Activated T-helper 1 cell treated with anti-CD3 and anti-CD28 coated beads, Interleukin-12 subunit alpha, Interleukin-12 subunit beta, Interleukin-2, Interleukin-4 antibody, amounts not matched to agents 30 ng/mL and 10 ng/mL and 1 ng/mL, durations not matched to agents 14 hours and 24 hours and 36 hours (primary cell): Measurements from ENCODE around the gene MMP2. TPM values are rescaled to one million over a fixed set of nuclear protein-coding genes. Genes with fewer than 3 reads are reported as not detected.

Source experiments
- DNase-seq: peaks from one replicate; pipeline ENCODE4 v3.0.0; 2021; ENCODE audit warnings: low spot score
- H3K27ac Mint-ChIP-seq: one replicate; pipeline ENCODE4 v1.8.0; 2021; ENCODE audit warnings: mild to moderate bottlenecking, mixed read lengths
- H3K27me3 Mint-ChIP-seq: one replicate; pipeline ENCODE4 v1.8.0; 2022; ENCODE audit warnings: mild to moderate bottlenecking, moderate library complexity, mixed read lengths; ENCODE audit not compliant: insufficient read depth
- H3K36me3 Mint-ChIP-seq: one replicate; pipeline ENCODE4 v1.8.0; 2021; ENCODE audit warnings: low read depth, mixed read lengths
- H3K4me1 Mint-ChIP-seq: one replicate; pipeline ENCODE4 v1.8.0; 2021; ENCODE audit warnings: low read depth, mixed read lengths
- H3K4me3 Mint-ChIP-seq: one replicate; pipeline ENCODE4 v1.8.0; 2021; ENCODE audit warnings: mild to moderate bottlenecking, moderate library complexity, mixed read lengths
- H3K9me3 Mint-ChIP-seq: one replicate; pipeline ENCODE4 v1.8.0; 2021; ENCODE audit warnings: mixed read lengths
- intact Hi-C: fragments of 100-400 bp; cut with micrococcal nuclease; formaldehyde crosslinking; loops from one replicate; pipeline ENCODE4 v1.15.1; 2024
- total RNA-seq: library from RNA; stranded (reverse); gene quantifications from 2 replicates; pipeline ENCODE4 v1.2.3, GENCODE V29; 2022

MMP2 gene
- total RNA-seq, 1 donor from 2014 or later = not detected

GRCh38 chr16:55489956-55490265 is 10.9 kb downstream of the MMP2 start:
- no peak overlapping the region for H3K27ac Mint-ChIP-seq
- no peak for DNase-seq
- no peaks in the 10 kb centered on the region for H3K27me3 Mint-ChIP-seq
- no peaks in the 10 kb centered on the region for H3K9me3 Mint-ChIP-seq
- no peaks in the 10 kb centered on the region for H3K4me1 Mint-ChIP-seq
- H3K36me3 Mint-ChIP-seq = no peaks in the 10 kb centered on the region
- intact Hi-C loops = no loop called here
- no peak overlapping the region for H3K4me3 Mint-ChIP-seq

GRCh38 chr16:55490301-55490700 is 11.3 kb downstream of the MMP2 start:
- H3K4me3 Mint-ChIP-seq = no peak overlapping the region
- H3K36me3 Mint-ChIP-seq = no peaks in the 10 kb centered on the region
- no peaks in the 10 kb centered on the region for H3K9me3 Mint-ChIP-seq
- no peak overlapping the region for H3K27ac Mint-ChIP-seq
- H3K4me1 Mint-ChIP-seq = no peaks in the 10 kb centered on the region
- H3K27me3 Mint-ChIP-seq = no peaks in the 10 kb centered on the region
- no peak for DNase-seq
- intact Hi-C loops = no loop called here

- H3K9me3 Mint-ChIP-seq = no peaks in the 10 kb centered on the region
- no peaks in the 10 kb centered on the region for H3K36me3 Mint-ChIP-seq
- intact Hi-C loops = no loop called here
- H3K27ac Mint-ChIP-seq = no peak overlapping the region
- H3K4me1 Mint-ChIP-seq = no peaks in the 10 kb centered on the region
- peaks cover 2% of the 10 kb centered on the region for H3K27me3 Mint-ChIP-seq
- no peak overlapping the region for H3K4me3 Mint-ChIP-seq
- DNase-seq = no peak
Measured at GRCh38 chr16:55491691-55492090, 12.7 kb downstream of the MMP2 start.

GRCh38 chr16:55492756-55493380 is 13.9 kb downstream of the MMP2 start:
- intact Hi-C loops = no loop called here
- H3K4me3 Mint-ChIP-seq = no peak overlapping the region
- H3K4me1 Mint-ChIP-seq = no peaks in the 10 kb centered on the region
- no peaks in the 10 kb centered on the region for H3K9me3 Mint-ChIP-seq
- H3K36me3 Mint-ChIP-seq = no peaks in the 10 kb centered on the region
- no peak overlapping the region for H3K27ac Mint-ChIP-seq
- H3K27me3 Mint-ChIP-seq = peaks cover 2% of the 10 kb centered on the region
- DNase-seq = no peak

- DNase-seq = no peak
- Mint-ChIP-seq H3K9me3 (no peaks in the 10 kb centered on the region), H3K4me3 (no peak overlapping the region), H3K4me1 (peaks cover 10% of the 10 kb centered on the region), H3K36me3 (no peaks in the 10 kb centered on the region), H3K27ac (no peak overlapping the region), H3K27me3 (peaks cover 2% of the 10 kb centered on the region)
- intact Hi-C loops = no loop called here
Measured at GRCh38 chr16:55494994-55495421, 16.0 kb downstream of the MMP2 start.

- Mint-ChIP-seq H3K4me3 (no peak overlapping the region), H3K4me1 (peaks cover 17% of the 10 kb centered on the region), H3K9me3 (no peaks in the 10 kb centered on the region), H3K27ac (no peak overlapping the region), H3K27me3 (peaks cover 2% of the 10 kb centered on the region), H3K36me3 (no peaks in the 10 kb centered on the region)
- no peak for DNase-seq
- intact Hi-C loops = no loop called here
Measured at GRCh38 chr16:55495616-55496289, 16.8 kb downstream of the MMP2 start.

- H3K27me3 Mint-ChIP-seq = peaks cover 2% of the 10 kb centered on the region
- no peaks in the 10 kb centered on the region for H3K9me3 Mint-ChIP-seq
- no peak for DNase-seq
- intact Hi-C loops = no loop called here
- H3K36me3 Mint-ChIP-seq = no peaks in the 10 kb centered on the region
- no peak overlapping the region for H3K27ac Mint-ChIP-seq
- H3K4me1 Mint-ChIP-seq = peaks cover 17% of the 10 kb centered on the region
- no peak overlapping the region for H3K4me3 Mint-ChIP-seq
Measured at GRCh38 chr16:55496509-55497145, 17.6 kb downstream of the MMP2 start.

- Mint-ChIP-seq H3K4me1 (peaks cover 17% of the 10 kb centered on the region), H3K27me3 (peaks cover 2% of the 10 kb centered on the region), H3K4me3 (no peak overlapping the region), H3K27ac (no peak overlapping the region), H3K36me3 (no peaks in the 10 kb centered on the region), H3K9me3 (no peaks in the 10 kb centered on the region)
- no peak for DNase-seq
- intact Hi-C loops = no loop called here
Measured at GRCh38 chr16:55497558-55497957, 18.6 kb downstream of the MMP2 start.

GRCh38 chr16:55498101-55498500 is 19.1 kb downstream of the MMP2 start:
- no peak overlapping the region for H3K27ac Mint-ChIP-seq
- intact Hi-C loops = no loop called here
- no peak for DNase-seq
- H3K4me1 Mint-ChIP-seq = peaks cover 17% of the 10 kb centered on the region
- no peaks in the 10 kb centered on the region for H3K36me3 Mint-ChIP-seq
- H3K27me3 Mint-ChIP-seq = peaks cover 2% of the 10 kb centered on the region
- H3K9me3 Mint-ChIP-seq = no peaks in the 10 kb centered on the region
- no peak overlapping the region for H3K4me3 Mint-ChIP-seq

- no peak overlapping the region for H3K4me3 Mint-ChIP-seq
- intact Hi-C loops = no loop called here
- no peaks in the 10 kb centered on the region for H3K36me3 Mint-ChIP-seq
- H3K27me3 Mint-ChIP-seq = peaks cover 2% of the 10 kb centered on the region
- no peak overlapping the region for H3K27ac Mint-ChIP-seq
- no peak for DNase-seq
- H3K4me1 Mint-ChIP-seq = peaks cover 17% of the 10 kb centered on the region
- no peaks in the 10 kb centered on the region for H3K9me3 Mint-ChIP-seq
Measured at GRCh38 chr16:55499281-55499680, 20.3 kb downstream of the MMP2 start.

- intact Hi-C loops = loop anchor here (1.0 kb wide), 1 partner anchor 29 kb away; no protein-coding TSS in a partner anchor
- Mint-ChIP-seq H3K27me3 (peaks cover 2% of the 10 kb centered on the region), H3K9me3 (no peaks in the 10 kb centered on the region), H3K27ac (no peak overlapping the region), H3K4me3 (peak overlapping the region; percentile 30), H3K36me3 (no peaks in the 10 kb centered on the region), H3K4me1 (peaks cover 17% of the 10 kb centered on the region)
- DNase-seq = peak; percentile 26
Measured at GRCh38 chr16:55499951-55500529, 21.0 kb downstream of the MMP2 start.

GRCh38 chr16:55500530-55501011 is 21.6 kb downstream of the MMP2 start:
- intact Hi-C loops = loop anchor here (1.0 kb wide), 1 partner anchor 29 kb away; no protein-coding TSS in a partner anchor
- Mint-ChIP-seq H3K36me3 (no peaks in the 10 kb centered on the region), H3K4me1 (peaks cover 17% of the 10 kb centered on the region), H3K27me3 (peaks cover 2% of the 10 kb centered on the region), H3K4me3 (no peak overlapping the region), H3K9me3 (no peaks in the 10 kb centered on the region), H3K27ac (no peak overlapping the region)
- DNase-seq = no peak
